HS-27A (cell line): ENCODE measurements around the gene TAF12.
"Not testable (repeated sequence)": the region's sequence is repeated elsewhere in the genome, so short reads cannot be mapped to it uniquely, and the experiment has no call there.

Experiments used
- DNase-seq: peaks from one replicate; pipeline ENCODE4 v3.0.0-alpha.2; 2012; ENCODE audit warnings: low read depth, missing footprints

Gene TAF12

DNA sequence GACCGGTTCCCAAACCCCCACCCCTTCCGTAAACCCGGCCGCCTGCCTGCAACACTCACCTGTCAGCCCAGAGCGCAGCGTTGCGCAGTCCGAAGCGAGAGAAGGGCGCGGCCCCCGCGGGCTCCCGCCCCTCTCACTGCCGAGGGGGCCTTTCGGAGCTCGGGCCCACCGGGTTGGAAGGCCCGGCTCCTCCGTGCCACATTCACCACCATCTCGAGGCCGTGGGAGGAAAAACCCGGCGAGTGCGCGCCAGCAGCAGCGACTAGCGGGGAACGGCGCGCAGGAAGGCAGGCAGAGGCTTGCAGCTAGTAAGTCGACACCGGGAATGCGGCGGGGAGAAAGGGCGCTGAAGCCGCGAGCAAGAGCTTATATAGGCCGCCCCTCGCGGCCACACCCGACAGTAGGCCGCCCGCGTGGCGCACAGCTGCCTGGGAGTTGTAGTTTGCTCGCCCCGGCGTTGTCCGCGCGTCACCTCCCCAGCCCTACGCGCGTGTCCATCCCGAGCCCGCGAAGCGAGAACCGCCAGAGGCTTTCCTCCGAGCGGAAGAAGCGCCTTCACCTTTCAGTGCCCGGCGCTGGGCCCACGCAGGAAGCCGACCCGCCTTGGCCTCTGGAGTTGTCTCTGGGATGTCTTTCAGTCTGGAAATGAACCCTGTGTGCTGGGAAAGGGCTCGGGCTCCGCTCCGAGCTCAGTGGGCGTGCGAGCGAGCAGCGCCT, 61.2 kb downstream of the TAF12 start:
- peak; percentile 91 for DNase-seq

DNA sequence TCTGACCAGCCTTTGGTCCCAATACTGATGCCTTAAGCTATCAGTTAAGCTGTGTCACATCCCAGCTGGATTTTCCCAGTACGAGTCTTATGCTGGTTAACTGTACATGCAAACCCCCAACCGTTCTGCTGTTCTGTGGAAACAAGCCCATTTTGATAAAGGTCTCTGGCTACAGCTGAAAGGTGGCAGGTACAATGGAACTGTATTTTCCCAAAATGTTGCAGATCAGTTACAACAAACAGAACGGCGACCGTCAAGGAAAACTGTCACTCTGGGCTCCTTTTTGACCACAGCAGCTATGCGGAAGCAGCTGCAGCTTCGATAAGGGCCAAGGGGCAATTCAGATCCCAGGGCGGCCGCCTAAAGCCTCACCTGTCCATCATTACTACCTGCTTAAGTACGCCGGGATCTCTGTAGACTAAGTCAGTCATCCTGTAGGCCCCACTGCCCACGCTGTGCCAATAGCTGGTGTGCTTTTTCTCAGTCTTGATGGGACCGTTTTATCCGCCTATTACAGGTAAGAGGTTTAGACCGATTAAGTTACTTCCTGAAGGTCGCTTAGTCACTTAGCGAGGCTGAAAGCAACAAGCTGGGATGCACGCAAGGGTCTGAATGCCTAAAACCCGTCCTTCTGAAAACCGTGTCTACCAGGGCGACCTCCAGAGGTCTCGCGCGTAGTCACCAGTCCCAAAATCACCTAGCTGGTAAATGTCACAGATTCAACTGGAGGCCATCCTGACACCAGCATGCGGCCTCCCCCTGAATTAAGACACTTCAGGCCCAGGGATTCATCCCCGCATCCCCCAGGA, 61.9 kb downstream of the TAF12 start:
- DNase-seq = no peak

DNA sequence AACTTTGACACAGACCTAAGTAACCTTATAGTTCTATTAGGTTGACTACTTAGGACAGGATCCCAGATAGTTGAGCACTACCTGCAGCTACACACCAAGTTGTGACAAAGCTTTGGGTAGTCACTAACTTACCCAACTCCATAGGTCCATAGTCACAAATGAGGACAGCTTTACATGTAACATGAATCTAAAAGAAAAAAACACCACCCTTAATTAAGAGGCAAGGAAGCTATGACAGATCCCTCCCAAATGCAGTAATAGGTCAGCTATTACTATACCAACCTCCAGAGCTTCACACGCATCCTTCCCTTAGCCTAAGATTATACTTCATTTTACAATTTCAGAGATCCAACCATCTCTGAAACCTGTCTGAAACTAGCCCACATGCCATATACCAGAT, 63.5 kb downstream of the TAF12 start:
- DNase-seq = no peak

DNA sequence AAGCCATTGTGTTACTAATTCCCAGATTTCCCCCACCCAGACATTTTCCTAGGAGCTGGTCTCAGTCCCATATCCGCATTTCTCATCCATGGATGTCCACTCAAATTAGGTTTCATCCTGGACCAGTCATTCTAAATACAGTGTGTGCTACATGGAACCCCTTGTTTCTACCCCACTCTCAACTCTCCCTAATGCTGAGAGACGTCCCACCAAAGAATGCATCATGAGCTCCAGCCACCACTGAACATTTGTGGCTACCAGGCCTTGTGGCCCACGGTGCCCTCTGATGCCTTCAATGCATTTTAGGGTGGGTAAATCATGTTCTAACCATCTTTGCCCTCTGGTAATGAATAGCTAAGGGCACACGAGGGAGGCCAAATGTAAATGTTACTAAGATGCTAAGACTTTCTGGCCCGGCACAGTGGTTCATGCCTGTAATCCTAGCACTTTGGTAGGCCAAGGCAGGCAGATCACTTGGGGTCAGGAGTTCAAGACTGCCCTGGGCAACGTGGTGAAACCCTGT, 64.1 kb downstream of the TAF12 start:
- no peak for DNase-seq

DNA sequence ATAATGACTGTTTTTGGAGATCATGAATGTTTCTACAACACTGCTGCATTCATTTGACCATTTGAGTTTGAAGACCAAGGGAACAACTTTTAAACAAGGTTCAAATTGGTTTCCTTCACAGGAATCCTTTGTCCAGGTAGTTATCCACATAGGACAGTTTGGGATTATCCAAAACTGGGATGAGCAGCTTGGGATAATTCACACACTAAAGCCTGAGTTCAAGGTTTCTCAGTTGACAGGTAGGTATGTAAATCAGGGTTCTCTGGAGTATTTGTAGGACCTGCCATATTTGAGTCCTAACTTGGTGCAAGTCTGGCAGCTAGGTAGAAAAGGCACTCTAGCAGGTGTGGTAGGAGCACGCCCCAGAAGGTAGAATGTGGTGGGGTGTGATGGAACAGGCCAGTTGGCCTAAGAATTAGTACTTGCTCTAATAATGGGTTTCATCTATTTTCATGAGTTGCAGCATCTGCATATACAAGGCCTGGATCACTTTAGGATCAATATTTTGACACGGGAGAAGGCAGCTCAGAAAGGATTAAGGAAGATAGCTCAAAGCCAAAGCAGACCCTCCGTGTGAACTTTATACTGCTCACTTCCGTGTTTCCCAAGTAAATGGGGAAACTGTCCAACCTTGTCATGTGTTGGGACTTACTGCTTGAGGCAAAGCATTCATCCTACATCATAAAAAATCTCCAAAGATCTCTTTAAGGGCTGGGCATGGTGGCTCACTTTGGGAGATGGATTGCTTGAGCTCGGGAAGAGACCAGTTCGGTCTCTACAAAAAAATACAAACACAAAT, 64.9 kb downstream of the TAF12 start:
- no peak for DNase-seq

DNA sequence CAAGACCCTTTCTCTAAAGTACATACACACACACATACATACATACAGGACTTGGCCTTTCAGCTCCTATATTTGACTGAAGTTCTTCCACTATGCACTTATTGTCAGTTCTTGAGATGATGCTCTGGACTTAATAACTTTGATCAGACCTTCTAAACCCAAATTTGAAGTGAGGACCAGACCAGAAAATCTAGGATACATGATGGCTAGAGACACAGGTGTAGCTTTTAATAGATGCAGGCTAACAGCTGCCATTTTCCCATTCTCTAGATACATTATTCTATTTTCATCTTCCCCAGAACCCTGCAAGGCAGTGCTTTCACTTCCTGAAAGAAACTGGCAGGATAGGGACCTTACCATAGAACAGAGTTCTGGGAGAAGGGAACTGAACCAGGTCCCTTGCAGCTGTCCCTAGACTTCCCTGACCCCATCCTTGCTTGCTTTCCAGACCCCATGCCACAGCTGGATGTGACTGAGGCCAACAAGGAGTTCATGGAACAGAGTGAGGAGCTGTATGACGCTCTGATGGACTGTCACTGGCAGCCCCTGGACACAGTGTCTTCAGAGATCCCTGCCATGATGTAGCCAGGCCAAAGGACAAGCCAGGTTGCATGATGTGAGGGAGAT, 65.7 kb downstream of the TAF12 start:
- no peak for DNase-seq

DNA sequence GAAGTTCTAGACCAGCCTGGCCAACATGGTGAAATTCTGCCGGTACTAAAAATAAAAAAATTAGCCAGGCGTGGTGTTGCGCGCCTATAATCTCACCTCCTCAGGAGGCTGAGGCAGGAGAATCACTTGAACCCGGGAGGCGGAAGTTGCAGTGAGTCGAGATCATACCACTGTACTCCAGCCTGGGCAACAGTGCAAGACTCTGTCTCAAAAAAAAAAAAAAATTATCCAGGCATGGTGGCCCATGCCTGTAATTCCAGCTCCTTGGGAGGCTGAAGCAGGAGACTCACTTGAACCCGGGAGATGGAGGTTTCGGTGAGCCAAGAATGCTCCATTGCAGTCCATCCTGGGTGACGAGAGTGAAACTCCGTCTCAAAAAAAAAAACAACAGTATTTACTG, 69.3 kb downstream of the TAF12 start:
- no peak for DNase-seq

DNA sequence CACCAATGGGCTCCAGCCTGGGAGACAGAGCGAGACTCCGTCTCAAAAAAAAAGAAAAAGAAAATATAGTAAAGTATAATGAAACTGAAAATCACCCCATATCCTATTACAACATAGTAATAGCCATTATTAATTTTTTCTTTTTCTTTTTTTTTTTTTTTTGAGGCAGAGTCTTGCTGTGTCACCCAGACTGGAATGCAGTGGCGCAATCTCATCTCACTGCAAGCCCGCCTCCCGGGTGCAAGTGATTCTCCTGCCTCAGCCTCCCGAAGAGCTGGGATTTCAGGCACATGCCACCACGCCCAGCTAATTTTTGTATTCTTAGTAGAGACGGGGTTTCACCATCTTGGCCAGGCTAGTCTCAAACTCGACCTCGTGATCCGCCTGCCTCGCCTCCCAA, 70.0 kb downstream of the TAF12 start:
- not testable (repeated sequence) for DNase-seq

DNA sequence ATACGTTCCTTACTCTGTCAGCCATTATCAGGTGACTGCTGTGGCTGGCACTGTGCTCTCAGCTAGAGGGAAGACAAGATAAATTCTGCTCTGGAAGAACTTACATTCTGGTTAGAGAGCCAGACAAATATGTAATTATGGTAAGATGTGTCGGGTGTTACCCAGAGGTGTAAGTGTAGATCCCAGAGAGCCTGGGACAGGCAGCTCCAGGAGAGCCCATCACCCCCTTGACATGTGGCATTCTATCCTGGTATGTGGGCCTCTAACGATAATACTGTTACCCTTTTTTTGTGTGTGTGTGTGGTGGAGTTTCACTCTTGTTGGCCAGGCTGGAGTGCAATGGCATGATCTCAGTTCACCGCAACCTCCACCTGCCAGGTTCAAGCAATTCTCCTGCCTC, 71.0 kb downstream of the TAF12 start:
- DNase-seq = no peak

DNA sequence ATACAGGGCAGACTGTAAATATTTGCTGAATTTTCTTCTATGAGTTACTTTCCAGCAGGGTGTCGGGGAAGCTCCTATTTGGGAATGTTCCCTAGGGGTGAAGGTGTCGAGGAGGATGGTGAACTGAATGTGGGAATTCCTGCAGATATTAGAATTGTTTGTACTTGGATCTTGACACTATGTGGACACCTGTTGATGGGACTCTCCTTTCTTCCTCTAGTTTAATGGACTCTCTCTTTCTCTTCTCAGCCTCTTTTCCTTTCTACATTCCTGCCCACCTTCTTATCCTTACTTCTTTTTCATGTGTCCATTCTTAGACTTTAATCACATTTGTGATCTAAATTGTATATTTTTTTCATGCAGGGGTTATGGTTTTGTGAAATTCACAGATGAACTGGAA, 75.9 kb downstream of the TAF12 start:
- DNase-seq = no peak

DNA sequence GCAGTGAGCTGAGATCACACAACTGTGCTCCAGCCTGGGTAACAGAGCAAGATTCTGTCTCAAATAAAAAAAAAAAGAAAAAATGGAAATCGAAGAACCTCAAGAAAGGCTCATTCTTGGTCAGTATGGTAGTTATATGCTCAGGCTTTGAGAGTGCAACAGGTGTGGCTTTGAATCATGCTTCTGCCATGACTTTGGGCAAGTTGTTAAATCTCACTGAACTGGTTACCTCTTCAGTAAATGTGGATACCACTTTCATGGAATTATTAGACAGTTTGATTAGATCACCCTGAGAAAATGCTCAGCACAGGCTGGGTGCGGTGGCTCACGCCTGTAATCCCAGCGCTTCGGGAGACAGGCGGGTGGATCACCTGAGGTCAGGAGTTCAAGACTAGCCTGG, 77.1 kb downstream of the TAF12 start:
- no peak for DNase-seq

DNA sequence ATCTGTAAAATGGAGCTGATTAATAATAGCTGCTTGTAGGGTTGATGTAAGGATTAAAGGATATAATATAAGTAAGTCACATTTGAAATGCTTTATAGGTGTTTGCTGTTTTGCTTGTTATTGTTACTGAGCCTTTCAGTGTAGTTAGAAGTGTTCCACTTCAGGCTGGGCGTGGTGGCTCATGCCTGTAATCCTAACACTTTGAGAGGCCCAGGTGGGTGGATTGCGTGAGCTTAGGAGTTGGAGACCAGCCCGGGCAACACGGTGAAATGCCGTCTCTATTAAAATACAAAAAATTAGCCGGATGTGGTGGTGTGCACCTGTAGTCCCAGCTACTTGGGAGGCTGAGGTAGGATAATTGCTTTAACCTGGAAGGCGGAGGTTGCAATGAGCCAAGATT, 77.8 kb downstream of the TAF12 start:
- DNase-seq = no peak

DNA sequence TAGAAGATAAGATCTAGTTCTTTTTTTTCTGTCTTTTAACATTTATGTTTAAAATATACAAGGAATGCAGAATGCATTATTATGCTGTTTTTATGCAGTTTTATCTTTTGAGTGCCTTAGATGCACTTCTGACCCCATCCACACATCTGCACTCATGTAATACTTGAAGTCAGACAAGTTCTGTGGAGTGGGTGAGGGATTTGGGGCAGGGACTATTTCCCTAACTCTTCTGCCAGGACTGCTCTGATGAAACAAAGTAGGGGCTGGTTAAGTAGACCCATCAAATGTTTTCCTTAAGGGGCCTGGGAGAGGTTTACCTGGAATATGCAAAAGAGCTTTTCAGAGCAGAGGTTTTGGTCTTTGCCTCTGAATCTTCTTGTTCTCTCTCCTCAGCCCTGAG, 78.6 kb downstream of the TAF12 start:
- no peak for DNase-seq

DNA sequence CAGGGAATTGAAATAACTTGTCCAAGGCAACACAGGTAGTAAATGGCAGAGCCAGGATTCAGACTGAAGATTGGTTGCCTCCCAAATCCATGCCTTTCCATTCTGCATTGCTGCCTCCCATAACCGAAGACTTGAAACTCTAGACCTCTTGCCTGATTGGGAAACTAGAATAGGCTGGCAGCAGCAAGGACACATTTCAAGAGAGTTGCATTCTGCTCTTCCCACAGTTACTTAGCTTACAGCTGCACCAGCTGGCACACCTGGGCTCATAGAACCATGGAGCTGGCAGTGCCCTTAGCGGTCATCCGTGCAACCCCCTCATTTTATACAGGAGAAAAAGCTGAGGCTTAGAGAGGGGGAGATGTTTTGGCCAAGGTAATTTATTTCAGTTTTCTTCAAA, 82.0 kb downstream of the TAF12 start:
- DNase-seq = no peak
